Measurements from ENCODE around the gene FCHSD2.
"Not testable (repeated sequence)": the region's sequence is repeated elsewhere in the genome, so short reads cannot be mapped to it uniquely, and the experiment has no call there.

Gene FCHSD2

GRCh38 chr11:72807792-72808191 is 334.3 kb downstream of the FCHSD2 start:
- no CpG with 5 or more reads among the region's 2 CpGs for WGBS (ENCODE audit: extremely low coverage, insufficient coverage, low lambda C conversion rate)
- Histone ChIP-seq H3K23ac (ENCODE audit: low read length) (no peak overlapping the region), H3K4ac (ENCODE audit: low read depth, low read length) (no peak overlapping the region), H3K18ac (ENCODE audit: low read length) (no peak overlapping the region), H2BK15ac (replicated peaks; ENCODE audit: low read depth) (no peak overlapping the region), H3K27ac (ENCODE audit: low read depth, low read length) (no peak overlapping the region), H3K4me2 (ENCODE audit: low read length) (no peak overlapping the region), H3K4me3 (ENCODE audit: low read length) (no peak overlapping the region), H3K79me1 (ENCODE audit: low read length) (no peaks in the 10 kb centered on the region), H4K8ac (ENCODE audit: low read depth, low read length) (no peak overlapping the region), H4K5ac (ENCODE audit: low read length) (no peak overlapping the region), H3K56ac (ENCODE audit: low read length) (no peak overlapping the region), H3K9ac (ENCODE audit: low read length) (no peak overlapping the region), H3K79me2 (ENCODE audit: control insufficient read depth, insufficient read depth, low read length) (no peaks in the 10 kb centered on the region), H3K4me1 (ENCODE audit: control insufficient read depth, low read depth, low read length) (no peaks in the 10 kb centered on the region), H3K36me3 (ENCODE audit: control insufficient read depth, insufficient read depth, low read length) (no peaks in the 10 kb centered on the region), H3K27me3 (ENCODE audit: insufficient read depth, low read length, poor library complexity) (no peaks in the 10 kb centered on the region), H2BK120ac (ENCODE audit: low read depth, low read length) (no peak overlapping the region), H2AK5ac (ENCODE audit: low read length) (no peak overlapping the region), H2BK5ac (ENCODE audit: low read length) (no peak overlapping the region)
- no peak for DNase-seq

GRCh38 chr11:72807021-72807693 is 335.0 kb downstream of the FCHSD2 start:
- no CpG with 5 or more reads among the region's 5 CpGs for WGBS (ENCODE audit: extremely low coverage, insufficient coverage, low lambda C conversion rate)
- no peak overlapping the region for H3K27ac ChIP-seq (ENCODE audit: low read depth, low read length)
- no peak overlapping the region for H3K18ac ChIP-seq (ENCODE audit: low read length)
- no peak overlapping the region for H3K9ac ChIP-seq (ENCODE audit: low read length)
- no peak for DNase-seq
- no peaks in the 10 kb centered on the region for H3K36me3 ChIP-seq (ENCODE audit: control insufficient read depth, insufficient read depth, low read length)
- H3K4me1 ChIP-seq (ENCODE audit: control insufficient read depth, low read depth, low read length): no peaks in the 10 kb centered on the region
- H3K4me2 ChIP-seq (ENCODE audit: low read length): no peak overlapping the region
- H4K8ac ChIP-seq (ENCODE audit: low read depth, low read length): no peak overlapping the region
- no peak overlapping the region for H3K23ac ChIP-seq (ENCODE audit: low read length)
- no peaks in the 10 kb centered on the region for H3K79me2 ChIP-seq (ENCODE audit: control insufficient read depth, insufficient read depth, low read length)
- no peak overlapping the region for H2AK5ac ChIP-seq (ENCODE audit: low read length)
- no peak overlapping the region for H2BK120ac ChIP-seq (ENCODE audit: low read depth, low read length)
- H3K4ac ChIP-seq (ENCODE audit: low read depth, low read length): no peak overlapping the region
- H4K5ac ChIP-seq (ENCODE audit: low read length): no peak overlapping the region
- no peak overlapping the region for H2BK5ac ChIP-seq (ENCODE audit: low read length)
- no peak overlapping the region for H3K56ac ChIP-seq (ENCODE audit: low read length)
- H2BK15ac ChIP-seq (replicated peaks; ENCODE audit: low read depth): no peak overlapping the region
- H3K27me3 ChIP-seq (ENCODE audit: insufficient read depth, low read length, poor library complexity): no peaks in the 10 kb centered on the region
- H3K4me3 ChIP-seq (ENCODE audit: low read length): no peak overlapping the region
- no peaks in the 10 kb centered on the region for H3K79me1 ChIP-seq (ENCODE audit: low read length)

- not testable (repeated sequence) for H3K4ac ChIP-seq (ENCODE audit: low read depth, low read length); H3K56ac ChIP-seq (ENCODE audit: low read length); H3K4me2 ChIP-seq (ENCODE audit: low read length); H3K4me3 ChIP-seq (ENCODE audit: low read length); H3K27ac ChIP-seq (ENCODE audit: low read depth, low read length); H2BK120ac ChIP-seq (ENCODE audit: low read depth, low read length); H3K4me1 ChIP-seq (ENCODE audit: control insufficient read depth, low read depth, low read length); H4K8ac ChIP-seq (ENCODE audit: low read depth, low read length); H2BK15ac ChIP-seq (replicated peaks; ENCODE audit: low read depth); H3K9ac ChIP-seq (ENCODE audit: low read length); H2AK5ac ChIP-seq (ENCODE audit: low read length); H3K36me3 ChIP-seq (ENCODE audit: control insufficient read depth, insufficient read depth, low read length); H3K23ac ChIP-seq (ENCODE audit: low read length); H2BK5ac ChIP-seq (ENCODE audit: low read length); H3K79me2 ChIP-seq (ENCODE audit: control insufficient read depth, insufficient read depth, low read length); H3K27me3 ChIP-seq (ENCODE audit: insufficient read depth, low read length, poor library complexity); H3K79me1 ChIP-seq (ENCODE audit: low read length); H4K5ac ChIP-seq (ENCODE audit: low read length); H3K18ac ChIP-seq (ENCODE audit: low read length); DNase-seq
- whole genome bisulfite sequencing (ENCODE audit: extremely low coverage, insufficient coverage, low lambda C conversion rate): no CpG with 5 or more reads among the region's 1 CpG
These were observed 335.7 kb downstream of the FCHSD2 start for GRCh38 chr11:72806378-72806777.

- Histone ChIP-seq H3K56ac (ENCODE audit: low read length) (no peak overlapping the region), H4K5ac (ENCODE audit: low read length) (no peak overlapping the region), H3K4me3 (ENCODE audit: low read length) (no peak overlapping the region), H2BK5ac (ENCODE audit: low read length) (no peak overlapping the region), H3K18ac (ENCODE audit: low read length) (no peak overlapping the region), H3K27me3 (ENCODE audit: insufficient read depth, low read length, poor library complexity) (no peaks in the 10 kb centered on the region), H3K36me3 (ENCODE audit: control insufficient read depth, insufficient read depth, low read length) (no peaks in the 10 kb centered on the region), H3K4me2 (ENCODE audit: low read length) (no peak overlapping the region), H2BK15ac (replicated peaks; ENCODE audit: low read depth) (no peak overlapping the region), H4K8ac (ENCODE audit: low read depth, low read length) (no peak overlapping the region), H2AK5ac (ENCODE audit: low read length) (no peak overlapping the region), H3K4ac (ENCODE audit: low read depth, low read length) (no peak overlapping the region), H2BK120ac (ENCODE audit: low read depth, low read length) (no peak overlapping the region), H3K79me1 (ENCODE audit: low read length) (no peaks in the 10 kb centered on the region), H3K79me2 (ENCODE audit: control insufficient read depth, insufficient read depth, low read length) (no peaks in the 10 kb centered on the region), H3K4me1 (ENCODE audit: control insufficient read depth, low read depth, low read length) (no peaks in the 10 kb centered on the region), H3K23ac (ENCODE audit: low read length) (no peak overlapping the region), H3K9ac (ENCODE audit: low read length) (no peak overlapping the region), H3K27ac (ENCODE audit: low read depth, low read length) (no peak overlapping the region)
- DNase-seq: no peak
- WGBS (ENCODE audit: extremely low coverage, insufficient coverage, low lambda C conversion rate): no CpG with 5 or more reads among the region's 6 CpGs
These were observed 336.9 kb downstream of the FCHSD2 start for GRCh38 chr11:72805216-72805615.

- Histone ChIP-seq H3K56ac (ENCODE audit: low read length) (no peak overlapping the region), H3K27me3 (ENCODE audit: insufficient read depth, low read length, poor library complexity) (no peaks in the 10 kb centered on the region), H3K79me1 (ENCODE audit: low read length) (no peaks in the 10 kb centered on the region), H2BK120ac (ENCODE audit: low read depth, low read length) (no peak overlapping the region), H3K4me2 (ENCODE audit: low read length) (no peak overlapping the region), H3K4me3 (ENCODE audit: low read length) (no peak overlapping the region), H3K18ac (ENCODE audit: low read length) (no peak overlapping the region), H2AK5ac (ENCODE audit: low read length) (no peak overlapping the region), H3K4ac (ENCODE audit: low read depth, low read length) (no peak overlapping the region), H3K4me1 (ENCODE audit: control insufficient read depth, low read depth, low read length) (peaks cover 4% of the 10 kb centered on the region), H4K8ac (ENCODE audit: low read depth, low read length) (no peak overlapping the region), H3K23ac (ENCODE audit: low read length) (no peak overlapping the region), H4K5ac (ENCODE audit: low read length) (no peak overlapping the region), H3K27ac (ENCODE audit: low read depth, low read length) (no peak overlapping the region), H2BK5ac (ENCODE audit: low read length) (no peak overlapping the region), H3K9ac (ENCODE audit: low read length) (no peak overlapping the region), H3K36me3 (ENCODE audit: control insufficient read depth, insufficient read depth, low read length) (no peaks in the 10 kb centered on the region), H3K79me2 (ENCODE audit: control insufficient read depth, insufficient read depth, low read length) (no peaks in the 10 kb centered on the region), H2BK15ac (replicated peaks; ENCODE audit: low read depth) (no peak overlapping the region)
- no CpG with 5 or more reads among the region's 6 CpGs for WGBS (ENCODE audit: extremely low coverage, insufficient coverage, low lambda C conversion rate)
- no peak for DNase-seq
These were observed 339.3 kb downstream of the FCHSD2 start for GRCh38 chr11:72802822-72803221.

GRCh38 chr11:72799441-72799840 is 342.7 kb downstream of the FCHSD2 start:
- Histone ChIP-seq H3K18ac (ENCODE audit: low read length) (no peak overlapping the region), H3K4ac (ENCODE audit: low read depth, low read length) (no peak overlapping the region), H3K27me3 (ENCODE audit: insufficient read depth, low read length, poor library complexity) (no peaks in the 10 kb centered on the region), H4K8ac (ENCODE audit: low read depth, low read length) (no peak overlapping the region), H2BK120ac (ENCODE audit: low read depth, low read length) (no peak overlapping the region), H2BK15ac (replicated peaks; ENCODE audit: low read depth) (no peak overlapping the region), H3K4me2 (ENCODE audit: low read length) (no peak overlapping the region), H4K5ac (ENCODE audit: low read length) (no peak overlapping the region), H3K4me3 (ENCODE audit: low read length) (no peak overlapping the region), H3K9ac (ENCODE audit: low read length) (no peak overlapping the region), H3K36me3 (ENCODE audit: control insufficient read depth, insufficient read depth, low read length) (no peaks in the 10 kb centered on the region), H2AK5ac (ENCODE audit: low read length) (no peak overlapping the region), H2BK5ac (ENCODE audit: low read length) (no peak overlapping the region), H3K79me1 (ENCODE audit: low read length) (no peaks in the 10 kb centered on the region), H3K27ac (ENCODE audit: low read depth, low read length) (no peak overlapping the region), H3K79me2 (ENCODE audit: control insufficient read depth, insufficient read depth, low read length) (no peaks in the 10 kb centered on the region), H3K4me1 (ENCODE audit: control insufficient read depth, low read depth, low read length) (peaks cover 5% of the 10 kb centered on the region), H3K23ac (ENCODE audit: low read length) (no peak overlapping the region), H3K56ac (ENCODE audit: low read length) (no peak overlapping the region)
- no peak for DNase-seq
- no CpG with 5 or more reads among the region's 4 CpGs for WGBS (ENCODE audit: extremely low coverage, insufficient coverage, low lambda C conversion rate)

Data from mesendoderm (in vitro differentiated cells).